Erythroblast (primary cell): ENCODE measurements around the gene ABCC6.

Experiments
- GATA1 ChIP-seq: IDR thresholded peaks from 2 replicates; pipeline ENCODE4 v1.6.1; 2011; ENCODE audit warnings: low read depth, mild to moderate bottlenecking, control low read depth, low read length, moderate library complexity
- POLR2A ChIP-seq: IDR thresholded peaks from 2 replicates; pipeline ENCODE4 v1.6.1; 2011; ENCODE audit warnings: mild to moderate bottlenecking, low read length

GRCh38 chr16:16162591-16162990 lies 60.7 kb downstream of the ABCC6 start:
- TF ChIP-seq POLR2A (no peak), GATA1 (no peak)
